HFF-Myc (cell line): ENCODE measurements around the gene SEMA5A.

ENCODE experiments used
- DNase-seq: peaks from one replicate; pipeline ENCODE4 v3.0.0-alpha.2; 2011; ENCODE audit warnings: low read depth; ENCODE audit errors: extremely low read depth
- H3K4me3 ChIP-seq: replicated peaks from 2 replicates; pipeline ENCODE4 v1.5.1; 2011; ENCODE audit warnings: low read depth, mild to moderate bottlenecking, control low read depth, low read length
- TF ChIP-seq, protein P1 (sequence below): IDR thresholded peaks from 2 replicates; pipeline ENCODE4 v1.5.1; 2012; ENCODE audit warnings: mild to moderate bottlenecking, low read depth, low read length, control low read depth; ENCODE audit errors: missing control alignments

The SEMA5A gene

DNA sequence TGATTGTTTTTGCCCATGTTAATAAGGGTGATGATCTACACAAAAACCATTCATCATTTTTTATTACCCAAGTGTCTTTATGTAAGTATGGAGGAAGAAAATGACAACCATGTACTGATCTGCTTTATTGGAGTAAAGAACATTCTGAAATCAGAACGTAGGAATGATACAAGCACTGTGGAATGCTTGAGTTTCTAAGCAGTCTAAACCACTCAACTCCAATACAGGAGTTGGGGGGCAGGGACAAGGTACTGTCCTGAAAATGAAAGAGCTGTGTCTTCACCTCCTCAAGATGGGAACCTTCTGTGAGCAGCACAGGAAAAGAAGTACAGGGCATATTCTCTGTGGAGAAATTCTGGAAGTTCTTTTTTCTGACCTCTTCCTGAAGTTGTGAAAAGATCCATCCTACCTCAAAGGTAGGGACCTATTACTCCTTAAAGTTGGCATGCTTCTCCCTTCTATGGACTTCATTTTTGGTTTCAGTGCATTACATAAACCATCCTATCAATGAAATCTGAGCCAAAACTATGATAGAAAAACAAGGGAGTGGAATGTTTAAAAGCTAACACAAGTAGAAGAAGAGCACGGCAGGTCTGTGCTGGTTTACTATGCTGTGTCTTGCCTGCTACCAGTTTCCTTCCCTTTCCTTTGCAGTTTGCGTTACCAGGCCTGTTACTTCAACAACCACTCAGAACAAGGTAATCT, 202.6 kb downstream of the SEMA5A start:
- H3K4me3 ChIP-seq: no peak overlapping the region
- no peak for DNase-seq
- TF ChIP-seq, protein P1, sequence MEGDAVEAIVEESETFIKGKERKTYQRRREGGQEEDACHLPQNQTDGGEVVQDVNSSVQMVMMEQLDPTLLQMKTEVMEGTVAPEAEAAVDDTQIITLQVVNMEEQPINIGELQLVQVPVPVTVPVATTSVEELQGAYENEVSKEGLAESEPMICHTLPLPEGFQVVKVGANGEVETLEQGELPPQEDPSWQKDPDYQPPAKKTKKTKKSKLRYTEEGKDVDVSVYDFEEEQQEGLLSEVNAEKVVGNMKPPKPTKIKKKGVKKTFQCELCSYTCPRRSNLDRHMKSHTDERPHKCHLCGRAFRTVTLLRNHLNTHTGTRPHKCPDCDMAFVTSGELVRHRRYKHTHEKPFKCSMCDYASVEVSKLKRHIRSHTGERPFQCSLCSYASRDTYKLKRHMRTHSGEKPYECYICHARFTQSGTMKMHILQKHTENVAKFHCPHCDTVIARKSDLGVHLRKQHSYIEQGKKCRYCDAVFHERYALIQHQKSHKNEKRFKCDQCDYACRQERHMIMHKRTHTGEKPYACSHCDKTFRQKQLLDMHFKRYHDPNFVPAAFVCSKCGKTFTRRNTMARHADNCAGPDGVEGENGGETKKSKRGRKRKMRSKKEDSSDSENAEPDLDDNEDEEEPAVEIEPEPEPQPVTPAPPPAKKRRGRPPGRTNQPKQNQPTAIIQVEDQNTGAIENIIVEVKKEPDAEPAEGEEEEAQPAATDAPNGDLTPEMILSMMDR: no peak

GRCh38 chr5:9342161-9342787, 203.6 kb downstream of the SEMA5A start:
- H3K4me3 ChIP-seq: no peak overlapping the region
- DNase-seq: no peak
- TF ChIP-seq, protein P1: no peak

DNA sequence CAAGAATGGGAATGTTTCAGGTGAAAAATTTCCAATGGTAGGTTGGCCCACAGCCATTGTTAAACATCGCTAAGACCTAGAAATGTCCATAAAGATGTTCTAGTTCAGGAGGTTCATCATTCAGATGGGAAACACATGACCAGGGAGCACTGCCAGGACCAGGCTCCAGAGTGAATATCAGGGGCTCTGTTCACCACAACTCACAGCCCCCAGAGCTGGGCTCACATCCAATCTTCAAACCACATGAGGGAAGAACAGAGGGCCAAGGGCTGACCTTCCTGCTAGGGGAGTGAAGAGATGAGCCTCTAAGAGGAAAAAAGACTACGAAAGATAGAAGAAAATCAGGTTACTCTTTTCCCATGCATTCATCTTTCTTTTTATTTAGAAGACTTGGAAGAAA, 205.8 kb downstream of the SEMA5A start:
- no peak overlapping the region for H3K4me3 ChIP-seq
- no peak for DNase-seq
- TF ChIP-seq, protein P1: no peak

DNA sequence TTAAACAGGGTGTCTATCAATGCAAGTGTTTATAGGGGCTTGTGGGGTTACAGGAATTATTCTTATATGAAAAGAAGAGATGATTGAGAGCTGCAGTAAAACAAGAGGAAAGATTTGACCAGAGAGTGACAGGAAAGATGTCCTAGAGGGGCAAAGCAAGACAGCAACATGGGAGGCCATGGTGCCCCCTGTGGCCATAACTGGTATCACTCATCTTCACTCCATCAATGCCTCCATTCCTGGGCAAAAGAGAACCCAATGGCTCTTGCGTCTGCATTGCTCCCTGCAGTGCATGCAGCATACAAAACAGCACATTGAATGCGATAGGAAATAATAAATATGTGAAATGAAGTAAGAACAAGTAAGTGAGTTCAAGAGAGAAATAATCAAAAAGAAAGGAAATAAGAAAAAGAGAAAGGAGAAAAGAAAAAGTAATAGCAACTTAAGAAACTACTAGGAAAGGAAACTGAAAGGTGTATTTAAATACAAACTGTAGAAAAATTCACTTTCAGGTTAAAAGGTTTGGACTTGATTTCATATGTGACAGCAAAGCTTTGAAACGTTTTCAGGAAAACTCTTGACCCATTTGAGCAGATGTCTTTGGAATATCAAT, 206.6 kb downstream of the SEMA5A start:
- peak; percentile 49 for DNase-seq
- no peak overlapping the region for H3K4me3 ChIP-seq
- TF ChIP-seq, protein P1: peak; percentile 73

- no peak overlapping the region for H3K4me3 ChIP-seq
- TF ChIP-seq, protein P1: no peak
- no peak for DNase-seq
Observed at GRCh38 chr5:9338796-9339195, 207.1 kb downstream of the SEMA5A start.

- TF ChIP-seq, protein P1: no peak
- H3K4me3 ChIP-seq: no peak overlapping the region
- DNase-seq: peak; percentile 90
Observed at GRCh38 chr5:9337928-9338595, 207.8 kb downstream of the SEMA5A start.
